Kidney (tissue), 14 donors: ENCODE measurements around the gene ECE2. TPM values are rescaled to one million over a fixed set of nuclear protein-coding genes. Genes with fewer than 3 reads are reported as not detected.

Experiments
- DNase-seq, 5 donors: peaks; one replicate each; pipeline ENCODE4 v3.0.0-alpha.2; 2013 to 2020
- FAIRE-seq: peaks from 2 replicates; lab custom pipeline; 2012; peaks lifted over from hg19 to GRCh38; lab: Jason Lieb, UNC
- H3K27ac ChIP-seq, 2 donors: one replicate each; pipeline ENCODE4 v1.7.0; 2013; ENCODE audit warnings: low read depth in 2 of 2, low read length in 2 of 2, inconsistent platforms in 1 of 2
- H3K27me3 ChIP-seq: one replicate; pipeline ENCODE4 v1.7.1; 2013; ENCODE audit warnings: low read length, inconsistent platforms; ENCODE audit not compliant: control insufficient read depth, insufficient read depth
- H3K36me3 ChIP-seq, 3 donors: one replicate each; pipeline versions ENCODE4 v1.7.0 to v1.7.1; 2013; ENCODE audit warnings: low read length in 3 of 3, control low read depth in 1 of 3, inconsistent platforms in 1 of 3; ENCODE audit not compliant: insufficient read depth in 3 of 3, control insufficient read depth in 2 of 3
- H3K4me1 ChIP-seq, 3 donors: one replicate each; pipeline versions ENCODE4 v1.7.0 to v1.7.1; 2013; ENCODE audit warnings: low read length in 3 of 3, inconsistent platforms in 1 of 3, low read depth in 1 of 3; ENCODE audit not compliant: control insufficient read depth in 2 of 3, insufficient read depth in 2 of 3
- H3K4me3 ChIP-seq, 3 donors: one replicate each; pipeline versions ENCODE4 v1.7.0 to v1.8.1; 2013; ENCODE audit warnings: low read length in 3 of 3, control low read depth in 1 of 3, inconsistent platforms in 1 of 3
- H3K9ac ChIP-seq, 3 donors: one replicate each; pipeline versions ENCODE4 v1.7.0 to v1.7.1; 2013; ENCODE audit warnings: low read length in 3 of 3, control low read depth in 1 of 3, inconsistent platforms in 1 of 3
- H3K9me3 ChIP-seq, 3 donors: one replicate each; pipeline versions ENCODE4 v1.7.0 to v1.7.1; 2013; ENCODE audit warnings: low read length in 3 of 3, control low read depth in 1 of 3, inconsistent platforms in 1 of 3; ENCODE audit not compliant: control insufficient read depth in 2 of 3, insufficient read depth in 1 of 3
- intact Hi-C: fragments of 100-400 bp; cut with DNase I; formaldehyde crosslinking; loops from one replicate; pipeline ENCODE4 v1.11.1; 2022
- polyA plus RNA-seq: library from polyadenylated mRNA; stranded (reverse); fragments of 350-450 nt; fragmentation: Illumina TruSeq; extraction: RNeasy Lipid Tissue Mini Kit (QIAGEN cat#74804); gene quantifications from one replicate; pipeline ENCODE4 v1.2.3, GENCODE V29; 2014; ENCODE audit warnings: low read depth, low replicate concordance; ENCODE audit not compliant: insufficient read depth
- total RNA-seq: library from RNA; stranded (reverse); fragmentation: NEBNext Ultra II Directional; extraction: Animal tissue kit (Norgen Biotek cat#: 25700); gene quantifications from one replicate; pipeline ENCODE4 v1.2.1, GENCODE V29; 2021
- TF ChIP-seq, protein P1 (sequence below): IDR thresholded peaks from 3 replicates; pipeline ENCODE4 v1.5.1; 2012; ENCODE audit warnings: mild to moderate bottlenecking, moderate library complexity, borderline replicate concordance; ENCODE audit not compliant: insufficient read depth; ENCODE audit errors: extremely low read depth
- donor health status: control.
- donor health status: control.
- donor health status: control.
- donor health status: control.
- donor health status: control.
- donor health status: DM: yes; HTN: yes; CAD: no.
- donor health status: Normal renal cell carcinoma (clear cell type).

ECE2 gene
- total and polyA plus RNA-seq, 2 donors from 2014 or later = not detected

DNA sequence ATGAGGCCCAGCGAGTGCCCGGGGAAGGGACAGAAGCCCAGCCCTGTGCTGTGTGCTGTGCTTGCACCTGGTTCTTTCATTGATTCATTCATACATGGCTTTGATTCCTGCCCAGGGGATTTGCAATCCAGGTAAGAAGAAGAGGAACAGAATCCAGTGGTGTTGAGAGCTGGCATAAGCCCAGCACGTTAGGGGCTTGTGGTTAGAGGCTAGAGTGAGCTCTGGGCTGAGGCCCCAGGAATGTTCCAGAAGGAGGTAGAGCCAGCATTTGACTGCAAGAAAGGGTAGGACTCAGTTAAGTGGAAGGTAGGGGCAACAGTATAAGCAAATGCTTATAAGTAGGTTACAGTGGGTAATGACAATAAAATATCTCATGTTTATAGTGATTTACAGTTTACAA lies 44.2 kb upstream of the ECE2 start:
- Histone ChIP-seq H3K4me1 (peaks cover 0 to 14% (median 0%) of the 10 kb centered on the region in 3 donors), H3K27ac (no peak overlapping the region), H3K36me3 (no peaks in the 10 kb centered on the region), H3K4me3 (no peak overlapping the region), H3K9ac (no peak overlapping the region), H3K27me3 (peaks cover 21% of the 10 kb centered on the region), H3K9me3 (no peaks in the 10 kb centered on the region)
- DNase-seq (no peak), FAIRE-seq (no peak)
- TF ChIP-seq, protein P1, sequence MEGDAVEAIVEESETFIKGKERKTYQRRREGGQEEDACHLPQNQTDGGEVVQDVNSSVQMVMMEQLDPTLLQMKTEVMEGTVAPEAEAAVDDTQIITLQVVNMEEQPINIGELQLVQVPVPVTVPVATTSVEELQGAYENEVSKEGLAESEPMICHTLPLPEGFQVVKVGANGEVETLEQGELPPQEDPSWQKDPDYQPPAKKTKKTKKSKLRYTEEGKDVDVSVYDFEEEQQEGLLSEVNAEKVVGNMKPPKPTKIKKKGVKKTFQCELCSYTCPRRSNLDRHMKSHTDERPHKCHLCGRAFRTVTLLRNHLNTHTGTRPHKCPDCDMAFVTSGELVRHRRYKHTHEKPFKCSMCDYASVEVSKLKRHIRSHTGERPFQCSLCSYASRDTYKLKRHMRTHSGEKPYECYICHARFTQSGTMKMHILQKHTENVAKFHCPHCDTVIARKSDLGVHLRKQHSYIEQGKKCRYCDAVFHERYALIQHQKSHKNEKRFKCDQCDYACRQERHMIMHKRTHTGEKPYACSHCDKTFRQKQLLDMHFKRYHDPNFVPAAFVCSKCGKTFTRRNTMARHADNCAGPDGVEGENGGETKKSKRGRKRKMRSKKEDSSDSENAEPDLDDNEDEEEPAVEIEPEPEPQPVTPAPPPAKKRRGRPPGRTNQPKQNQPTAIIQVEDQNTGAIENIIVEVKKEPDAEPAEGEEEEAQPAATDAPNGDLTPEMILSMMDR = no peak
- intact Hi-C loops = no loop called here

DNA sequence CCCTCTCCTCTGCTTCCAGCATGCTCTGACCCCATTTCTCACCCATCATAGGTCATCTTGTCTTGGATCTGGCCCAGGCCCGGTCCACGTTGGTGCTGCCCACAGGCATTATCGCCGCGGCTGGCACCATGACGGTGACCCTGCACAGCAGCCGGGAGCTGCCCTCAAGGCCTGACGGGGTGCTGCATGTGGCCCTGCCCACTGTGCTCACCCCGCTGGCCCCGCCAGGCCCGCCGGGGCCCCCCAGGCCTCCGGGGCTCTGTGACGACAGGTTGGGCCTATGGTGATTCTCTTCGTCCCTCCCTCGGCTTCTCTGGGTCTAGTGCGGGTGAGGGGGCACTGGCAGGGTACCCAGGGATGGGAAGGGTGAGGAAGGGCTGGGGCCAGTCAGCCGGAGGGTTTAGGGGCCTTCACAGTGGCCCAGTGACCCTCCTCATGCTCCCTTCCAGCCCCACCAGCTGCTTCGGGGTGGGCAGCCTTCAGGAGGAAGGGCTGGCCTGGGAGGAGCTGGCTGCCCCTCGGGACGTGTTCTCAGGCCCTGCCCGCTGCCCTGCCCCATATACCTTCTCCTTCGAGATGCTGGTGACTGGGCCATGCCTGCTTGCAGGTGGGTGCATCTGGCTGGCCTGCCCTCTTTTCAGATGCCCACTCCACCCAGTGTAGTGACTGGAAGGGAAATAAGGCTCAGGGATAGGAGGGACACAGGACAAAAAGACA lies 42.5 kb upstream of the ECE2 start:
- no peak for DNase-seq
- H3K9me3 ChIP-seq = no peaks in the 10 kb centered on the region
- H3K4me3 ChIP-seq = no peak overlapping the region
- H3K4me1 ChIP-seq = peaks cover 0 to 14% (median 0%) of the 10 kb centered on the region in 3 donors
- TF ChIP-seq, protein P1 = no peak
- H3K27ac ChIP-seq = no peak overlapping the region
- H3K36me3 ChIP-seq = no peaks in the 10 kb centered on the region
- intact Hi-C loops = no loop called here
- no peak overlapping the region for H3K9ac ChIP-seq
- H3K27me3 ChIP-seq = peaks cover 16% of the 10 kb centered on the region
- no peak for FAIRE-seq

DNA sequence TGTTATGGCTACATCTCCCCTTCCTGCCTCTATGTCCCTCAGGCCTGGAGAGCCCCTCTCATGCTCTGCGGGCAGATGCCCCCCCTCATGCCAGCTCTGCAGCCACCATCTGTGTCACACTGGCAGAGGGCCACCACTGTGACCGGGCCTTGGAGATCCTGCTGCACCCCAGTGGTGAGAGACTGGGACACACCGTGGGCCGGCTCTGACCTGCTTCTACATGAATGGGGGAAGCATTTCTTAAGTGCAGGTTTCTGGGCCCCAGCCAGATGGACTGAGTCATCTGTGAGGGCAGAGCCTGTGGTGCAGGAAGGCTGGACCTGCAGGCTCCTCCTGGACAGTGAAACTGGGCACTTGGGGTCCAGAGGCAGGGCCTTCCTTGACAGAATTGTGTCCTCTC lies 41.6 kb upstream of the ECE2 start:
- Histone ChIP-seq H3K27ac (no peak overlapping the region), H3K9ac (no peak overlapping the region), H3K4me1 (peaks cover 0 to 12% (median 0%) of the 10 kb centered on the region in 3 donors), H3K4me3 (no peak overlapping the region), H3K36me3 (no peaks in the 10 kb centered on the region), H3K27me3 (peaks cover 16% of the 10 kb centered on the region), H3K9me3 (no peaks in the 10 kb centered on the region)
- TF ChIP-seq, protein P1 = no peak
- intact Hi-C loops = no loop called here
- peak in 1 of 5 donors; percentile 95 for DNase-seq
- FAIRE-seq = no peak
